Measurements from ENCODE around the gene CORO7. TPM values are rescaled to one million over a fixed set of nuclear protein-coding genes. Genes with fewer than 3 reads are reported as not detected.
A peak's percentile ranks its signal among the peaks of the same experiment; 100 is the strongest.

Gene CORO7
- total RNA-seq, 1 donor from 2014 or later = 52.4 TPM

DNA sequence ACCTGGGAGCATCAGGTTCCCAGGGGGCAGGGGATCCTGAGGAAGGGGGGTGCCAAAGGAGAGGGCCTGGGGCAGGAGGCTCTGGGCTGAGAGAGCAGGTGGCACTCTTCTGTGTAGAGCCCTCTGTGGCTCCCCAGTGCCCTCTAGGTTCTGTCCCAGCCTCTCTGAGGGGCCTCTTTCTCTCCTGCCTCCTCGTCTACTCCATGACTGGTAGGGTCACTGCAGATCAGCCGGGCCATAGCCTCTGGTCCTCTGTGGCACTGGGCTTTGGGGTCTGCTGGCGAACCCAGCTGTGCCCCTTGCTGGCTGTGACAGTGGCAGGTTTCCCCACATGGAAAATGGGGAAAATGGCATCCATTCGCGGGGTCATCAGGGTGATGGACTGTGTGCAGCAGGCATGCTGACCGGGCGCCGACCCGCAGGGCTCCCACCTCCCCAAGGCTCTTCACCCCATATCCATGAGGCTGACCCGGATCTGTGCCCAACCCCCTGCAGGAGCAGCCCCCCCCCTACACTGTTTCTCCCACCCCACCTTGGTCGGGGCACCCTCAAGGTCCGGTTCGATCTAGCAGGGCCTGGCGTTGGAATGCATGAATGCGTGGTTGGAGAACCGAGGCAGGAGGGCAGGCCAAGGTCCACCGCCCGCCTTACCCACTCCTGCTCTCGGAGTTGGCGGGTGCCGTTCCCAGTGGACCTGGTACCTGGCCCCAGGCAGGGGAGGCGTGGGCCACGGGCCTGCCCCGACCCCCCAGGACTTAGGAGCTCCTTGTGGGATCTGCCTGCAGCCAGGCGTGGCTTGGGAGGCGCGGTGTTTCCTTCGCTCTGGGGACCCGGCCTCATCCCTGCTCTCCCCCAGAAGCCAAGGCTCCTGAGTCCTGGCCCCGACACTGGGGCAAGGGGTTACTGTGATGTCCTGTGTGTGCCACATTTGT is 94.0 kb downstream of the CORO7 start:
- Histone ChIP-seq H3K27ac (peak overlapping the region; percentile 83), H3K27me3 (no peaks in the 10 kb centered on the region), H3K4me1 (peaks cover 73% of the 10 kb centered on the region), H3K9me3 (no peaks in the 10 kb centered on the region), H3K4me3 (no peak overlapping the region), H3K36me3 (no peaks in the 10 kb centered on the region)
- intact Hi-C loops (cut with DNase I) = no loop called here
- no peak for TF ChIP-seq CTCF (IDR thresholded peaks at IDR 0.05)
- ATAC-seq (no peak), DNase-seq (no peak)

- Histone ChIP-seq H3K4me3 (no peak overlapping the region), H3K9me3 (no peaks in the 10 kb centered on the region), H3K27ac (peak overlapping the region; percentile 36), H3K4me1 (peaks cover 72% of the 10 kb centered on the region), H3K27me3 (no peaks in the 10 kb centered on the region), H3K36me3 (no peaks in the 10 kb centered on the region)
- DNase-seq (no peak), ATAC-seq (no peak)
- intact Hi-C loops (cut with DNase I) = no loop called here
- TF ChIP-seq CTCF (IDR thresholded peaks at IDR 0.05) = no peak
Measured at GRCh38 chr16:4321286-4322120, 94.9 kb downstream of the CORO7 start.

DNA sequence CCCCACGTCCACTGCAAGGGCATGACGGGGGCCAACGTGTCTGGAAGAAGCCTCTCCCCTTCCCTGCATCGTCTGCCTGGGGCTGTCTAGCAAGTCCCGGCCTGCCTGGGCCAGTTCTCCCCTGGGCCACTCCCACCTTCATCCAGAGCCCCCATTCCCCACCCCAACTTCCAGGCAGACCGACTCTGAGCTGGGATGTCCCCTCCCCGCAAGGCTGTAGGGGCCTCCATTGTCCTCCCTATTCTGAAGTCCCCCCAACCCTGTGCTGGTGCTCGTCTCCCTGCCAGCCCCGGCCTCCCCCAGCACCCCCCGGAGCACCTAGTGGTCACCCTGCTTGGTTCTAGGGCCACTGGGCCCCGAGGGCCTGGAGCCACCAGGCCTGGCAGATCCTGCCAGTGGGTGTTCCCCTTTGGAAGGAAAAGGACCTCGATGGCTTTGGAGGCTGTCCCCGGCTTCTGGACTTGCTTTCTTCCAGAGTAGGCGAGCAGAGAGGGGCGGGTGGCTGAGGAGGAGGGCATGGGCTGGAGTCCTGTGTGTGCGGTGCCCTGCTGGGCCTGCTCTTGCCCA is 95.7 kb downstream of the CORO7 start:
- no peak overlapping the region for H3K4me3 ChIP-seq
- H3K4me1 ChIP-seq = peaks cover 68% of the 10 kb centered on the region
- ATAC-seq (no peak), DNase-seq (no peak)
- TF ChIP-seq CTCF (IDR thresholded peaks at IDR 0.05) = no peak
- H3K27me3 ChIP-seq = no peaks in the 10 kb centered on the region
- intact Hi-C loops (cut with DNase I) = no loop called here
- no peaks in the 10 kb centered on the region for H3K36me3 ChIP-seq
- peak overlapping the region; percentile 36 for H3K27ac ChIP-seq
- no peaks in the 10 kb centered on the region for H3K9me3 ChIP-seq

DNA sequence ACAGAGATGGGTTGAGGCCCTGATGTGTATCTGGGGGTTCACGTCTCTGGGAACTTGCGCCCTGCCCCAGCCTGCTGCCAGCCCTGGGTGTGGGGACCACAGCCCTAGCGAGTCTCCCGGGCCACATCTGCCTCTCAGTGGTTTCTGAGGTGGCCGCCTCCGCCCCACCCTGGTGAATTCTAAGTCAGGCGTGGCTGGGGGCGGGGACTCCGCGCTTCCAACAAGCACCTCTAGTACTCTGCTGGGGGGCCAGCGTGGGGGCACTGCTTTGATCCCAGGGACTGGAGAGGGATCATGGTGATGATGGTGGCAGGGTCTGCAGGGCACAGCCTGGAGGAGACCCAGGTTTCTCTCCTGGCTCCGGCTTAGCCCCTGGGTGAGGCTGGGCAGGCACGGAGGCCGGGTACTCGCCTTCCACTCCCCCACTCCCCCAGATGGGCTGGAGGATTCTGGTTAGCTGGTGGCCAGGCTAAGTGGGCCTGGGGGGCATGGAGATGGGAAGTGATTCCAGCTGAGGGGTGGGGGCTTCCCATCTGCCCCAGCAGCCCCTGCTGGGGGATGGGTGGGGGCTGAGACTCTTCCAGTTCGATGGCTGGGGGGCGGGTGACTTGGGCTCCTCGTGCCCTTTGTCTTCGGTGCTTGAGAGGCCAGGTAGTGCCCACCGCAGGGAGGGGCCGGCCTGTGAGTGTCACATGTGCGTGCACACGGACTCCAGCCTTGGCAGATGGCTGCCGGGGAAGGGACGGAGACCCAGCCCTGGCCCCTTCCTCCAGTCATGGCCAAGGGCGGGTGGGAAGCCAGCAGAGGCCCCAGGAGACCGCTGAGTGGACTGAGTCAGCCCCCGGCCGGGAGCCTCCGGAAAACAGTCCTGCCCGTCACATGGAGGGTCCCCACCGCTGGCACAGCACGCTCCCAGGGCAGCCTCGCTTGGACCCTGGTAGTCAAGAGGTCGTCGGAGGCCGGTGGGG is 96.7 kb downstream of the CORO7 start:
- ATAC-seq = no peak
- no peaks in the 10 kb centered on the region for H3K27me3 ChIP-seq
- H3K4me1 ChIP-seq = peaks cover 63% of the 10 kb centered on the region
- intact Hi-C loops (cut with DNase I) = no loop called here
- no peaks in the 10 kb centered on the region for H3K9me3 ChIP-seq
- no peak overlapping the region for H3K4me3 ChIP-seq
- no peaks in the 10 kb centered on the region for H3K36me3 ChIP-seq
- TF ChIP-seq CTCF (IDR thresholded peaks at IDR 0.05) = no peak
- peak overlapping the region; percentile 76 for H3K27ac ChIP-seq
- peak; percentile 73 for DNase-seq

DNA sequence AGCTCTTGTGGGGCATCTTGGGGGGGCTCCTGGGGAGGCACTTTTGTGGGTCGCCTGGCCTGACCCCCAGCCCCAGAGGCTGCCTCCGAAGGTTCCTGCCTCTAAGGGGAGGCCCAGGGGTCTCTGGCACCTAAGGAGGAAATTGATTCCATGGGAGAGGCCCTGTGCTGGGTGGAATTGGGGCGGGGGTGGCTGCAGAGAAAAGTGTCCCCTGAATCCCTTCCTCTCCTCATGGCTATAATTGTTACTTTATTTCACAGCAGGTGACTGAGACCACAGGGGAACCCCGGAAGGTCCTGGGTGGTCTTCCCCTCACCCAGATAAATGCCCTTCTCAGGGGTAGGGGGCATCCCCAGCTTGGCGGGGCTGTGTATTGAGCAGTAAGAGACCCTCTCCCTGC is 97.4 kb downstream of the CORO7 start:
- intact Hi-C loops (cut with DNase I) = no loop called here
- Histone ChIP-seq H3K4me1 (peaks cover 58% of the 10 kb centered on the region), H3K27ac (peak overlapping the region; percentile 76), H3K4me3 (no peak overlapping the region), H3K27me3 (no peaks in the 10 kb centered on the region), H3K36me3 (no peaks in the 10 kb centered on the region), H3K9me3 (no peaks in the 10 kb centered on the region)
- no peak for ATAC-seq
- TF ChIP-seq CTCF (IDR thresholded peaks at IDR 0.05) = no peak
- DNase-seq = no peak
